ENCODE measurements around the gene CLDND2. TPM values are rescaled to one million over a fixed set of nuclear protein-coding genes. Genes with fewer than 3 reads are reported as not detected.
"Not testable (repeated sequence)": the region's sequence is repeated elsewhere in the genome, so short reads cannot be mapped to it uniquely, and the experiment has no call there.

Gene CLDND2
- total and polyA plus RNA-seq, 2 of the 4 experiments (the other 2 are of a cell fraction), result not detected

GRCh38 chr19:51398096-51398704 lies 29.4 kb upstream of the CLDND2 start:
- ChIA-PET CTCF (interaction anchor here (0.7 to 1.9 kb wide), 4 partner anchors 24 to 263 kb away, joined by 4 to 5 read pairs (median 4); no protein-coding TSS in a partner anchor), POLR2A (ENCODE audit: unreplicated experiment) (no interaction called here)
- Histone ChIP-seq H2BK120ac (ENCODE audit: low read depth, low read length) (no peak overlapping the region), H4K8ac (ENCODE audit: low read depth in 2 of 2, low read length in 2 of 2) (no peak overlapping the region), H2BK20ac (ENCODE audit: low read depth, low read length) (no peak overlapping the region), H3K4ac (ENCODE audit: low read depth, low read length) (no peak overlapping the region), H3K9me3 (ENCODE audit: control insufficient read depth, insufficient read depth, low read length) (peaks cover 3% of the 10 kb centered on the region), H4K5ac (ENCODE audit: low read depth, low read length) (no peak overlapping the region), H2BK15ac (ENCODE audit: low read depth, low read length) (no peak overlapping the region), H3K56ac (ENCODE audit: extremely low read depth, insufficient read depth, low read length) (no peak overlapping the region), H3K23ac (ENCODE audit: low read depth, low read length) (no peak overlapping the region), H3K4me3 (ENCODE audit: insufficient read depth, low read depth, low read length) (no peak overlapping the region), H3K9ac (ENCODE audit: low read depth, low read length) (no peak overlapping the region), H3K14ac (replicated peaks; ENCODE audit: low read depth, low read length) (no peak overlapping the region), H2AFZ (replicated peaks; ENCODE audit: low read length, poor library complexity) (no peak overlapping the region), H3K18ac (ENCODE audit: low read depth, low read length) (no peak overlapping the region), H2AK9ac (replicated peaks; ENCODE audit: low read depth, low read length, poor library complexity) (no peak overlapping the region), H3K27ac (ENCODE audit: insufficient read depth, low read length) (no peak overlapping the region), H3K27me3 (ENCODE audit: control insufficient read depth, insufficient read depth, low read length) (no peaks in the 10 kb centered on the region), H3K79me1 (ENCODE audit: low read depth in 1 of 2, low read length in 2 of 2) (0 out of 4 replicates have a peak, but pooled peaks cover 0 to 6% of the 10 kb centered on the region in 2 experiments), H3K4me1 (ENCODE audit: control insufficient read depth, insufficient read depth, low read length) (no peaks in the 10 kb centered on the region), H2AK5ac (ENCODE audit: low read depth, low read length) (no peak overlapping the region), H4K20me1 (ENCODE audit: insufficient read depth, low read length) (no peaks in the 10 kb centered on the region), H2BK5ac (ENCODE audit: low read depth, low read length, poor library complexity, severe bottlenecking) (no peak overlapping the region), H4K91ac (ENCODE audit: insufficient read depth, low read depth, low read length) (no peak overlapping the region), H3K4me2 (ENCODE audit: low read depth, low read length) (no peak overlapping the region), H3K9me1 (ENCODE audit: insufficient read depth, low read length) (no peaks in the 10 kb centered on the region; the same call in 1 of the 2 replicates), H3K36me3 (ENCODE audit: control insufficient read depth, insufficient read depth, low read length) (no peaks in the 10 kb centered on the region)
- peak; percentile 18 for DNase-seq
- BruUV-seq (replicated peaks), result no TSS peak
- ATAC-seq (ENCODE audit: low read depth), result no peak
- dilution Hi-C loops (cut with HindIII; ENCODE audit: low sequenced_read_pairs, unreplicated experiment), result no loop called here
- in situ Hi-C loops (cut with MboI; ENCODE audit: low sequenced_read_pairs), result no loop called here
- no CpG with 5 or more reads among the region's 7 CpGs for WGBS, 2 experiments (ENCODE audit: extremely low coverage in 2 of 2, insufficient read length in 1 of 2)
- TF ChIP-seq CTCF (conservative IDR thresholded peaks at IDR 0.05; ENCODE audit: low read depth, low read length), result peak; percentile 53
- TF ChIP-seq BHLHE40 (IDR thresholded peaks at IDR 0.05; ENCODE audit: low read depth, low read length), result no peak
- intact Hi-C loops (cut with micrococcal nuclease), result no loop called here

GRCh38 chr19:51397453-51397852 lies 28.6 kb upstream of the CLDND2 start:
- H2BK5ac ChIP-seq (ENCODE audit: low read depth, low read length, poor library complexity, severe bottlenecking); H4K8ac ChIP-seq (ENCODE audit: low read depth in 2 of 2, low read length in 2 of 2); H3K27me3 ChIP-seq (ENCODE audit: control insufficient read depth, insufficient read depth, low read length); H3K56ac ChIP-seq (ENCODE audit: extremely low read depth, insufficient read depth, low read length); H2BK120ac ChIP-seq (ENCODE audit: low read depth, low read length); H2AK9ac ChIP-seq (replicated peaks; ENCODE audit: low read depth, low read length, poor library complexity); H3K23ac ChIP-seq (ENCODE audit: low read depth, low read length); H3K4me3 ChIP-seq (ENCODE audit: insufficient read depth, low read depth, low read length); H3K36me3 ChIP-seq (ENCODE audit: control insufficient read depth, insufficient read depth, low read length); in situ Hi-C loops (cut with MboI; ENCODE audit: low sequenced_read_pairs); H2AFZ ChIP-seq (replicated peaks; ENCODE audit: low read length, poor library complexity); H3K18ac ChIP-seq (ENCODE audit: low read depth, low read length); BruUV-seq (replicated peaks); H4K5ac ChIP-seq (ENCODE audit: low read depth, low read length); ATAC-seq (ENCODE audit: low read depth); H4K20me1 ChIP-seq (ENCODE audit: insufficient read depth, low read length); H4K91ac ChIP-seq (ENCODE audit: insufficient read depth, low read depth, low read length); intact Hi-C loops (cut with micrococcal nuclease); H3K27ac ChIP-seq (ENCODE audit: insufficient read depth, low read length); DNase-seq; dilution Hi-C loops (cut with HindIII; ENCODE audit: low sequenced_read_pairs, unreplicated experiment); H2BK15ac ChIP-seq (ENCODE audit: low read depth, low read length); H3K9me3 ChIP-seq (ENCODE audit: control insufficient read depth, insufficient read depth, low read length); H2AK5ac ChIP-seq (ENCODE audit: low read depth, low read length); H3K9ac ChIP-seq (ENCODE audit: low read depth, low read length); H3K9me1 ChIP-seq (ENCODE audit: insufficient read depth, low read length); H3K4ac ChIP-seq (ENCODE audit: low read depth, low read length); POLR2A ChIA-PET (ENCODE audit: unreplicated experiment); H3K79me1 ChIP-seq (ENCODE audit: low read depth in 1 of 2, low read length in 2 of 2); H3K4me2 ChIP-seq (ENCODE audit: low read depth, low read length); H3K14ac ChIP-seq (replicated peaks; ENCODE audit: low read depth, low read length); H2BK20ac ChIP-seq (ENCODE audit: low read depth, low read length); H3K4me1 ChIP-seq (ENCODE audit: control insufficient read depth, insufficient read depth, low read length): not testable (repeated sequence)
- CTCF ChIA-PET, result interaction anchor here (0.7 to 1.9 kb wide), 5 partner anchors 21 to 264 kb away, joined by 3 to 5 read pairs (median 4); partner anchors contain the start of gene SIGLEC10
- 59% methylated on average over 7 of the region's 9 CpGs; no CpG with 5 or more reads in 1 of the 2 experiments for WGBS, 2 experiments (ENCODE audit: extremely low coverage in 2 of 2, insufficient read length in 1 of 2)
